Tibial nerve (tissue), 4 donors: ENCODE results near the gene VWF. TPM values are rescaled to one million over a fixed set of nuclear protein-coding genes. Genes with fewer than 3 reads are reported as not detected.

Source experiments
- DNase-seq, 2 donors: peaks; one replicate each; pipeline ENCODE4 v3.0.0-alpha.2; 2019; ENCODE audit warnings: low spot score in 2 of 2
- H3K27ac ChIP-seq, 4 donors: fragments of 200-600 bp; sonication (generic) in 3 of 4; one replicate each; pipeline ENCODE4 v1.5.1; 2017 to 2019; ENCODE audit warnings: mild to moderate bottlenecking in 1 of 4
- H3K27me3 ChIP-seq, 2 donors: fragments of 200-600 bp; sonication (generic) in 1 of 2; one replicate each; pipeline versions ENCODE4 v1.5.1 to v1.6.0; 2017 to 2019
- H3K36me3 ChIP-seq, 3 donors: fragments of 200-600 bp; sonication (generic); one replicate each; pipeline ENCODE4 v1.5.1; 2018 to 2019
- H3K4me1 ChIP-seq, 4 donors: fragments of 200-600 bp; sonication (generic) in 3 of 4; one replicate each; pipeline ENCODE4 v1.5.1; 2017 to 2019
- H3K4me3 ChIP-seq, 4 donors: fragments of 200-600 bp; sonication (generic) in 3 of 4; one replicate each; pipeline ENCODE4 v1.5.1; 2017 to 2019; ENCODE audit warnings: mild to moderate bottlenecking in 1 of 4, moderate library complexity in 1 of 4
- H3K9me3 ChIP-seq, 4 donors: fragments of 200-600 bp; sonication (generic) in 3 of 4; one replicate each; pipeline ENCODE4 v1.5.1; 2017 to 2019
- CTCF ChIP-seq, 5 experiments: fragments of 200-600 bp in 3 of 5; fragments of 450-650 bp in 2 of 5; sonication (generic) in 3 of 5; IDR thresholded peaks; one replicate each; pipeline ENCODE4 v1.5.1; 2016 to 2019; ENCODE audit warnings: antibody characterized with exemption in 5 of 5, mild to moderate bottlenecking in 3 of 5, moderate library complexity in 2 of 5
- EP300 ChIP-seq, 2 donors: sonication (generic); formaldehyde crosslinking; IDR thresholded peaks; one replicate each; pipeline ENCODE4 v1.6.1; 2017; ENCODE audit warnings: antibody characterized with exemption in 2 of 2, mild to moderate bottlenecking in 1 of 2
- POLR2A ChIP-seq, 2 donors: fragments of 450-650 bp; IDR thresholded peaks; one replicate each; pipeline ENCODE4 v1.6.1; 2017; ENCODE audit warnings: antibody characterized with exemption in 2 of 2, mild to moderate bottlenecking in 2 of 2, moderate library complexity in 2 of 2
- whole genome bisulfite sequencing, 2 donors: methylation state at CpG; one replicate each; pipeline ENCODE4 v1.1.5; 2018; 5-methylcytosine and 5-hydroxymethylcytosine counted together
- total RNA-seq, 4 donors: library from RNA; depleted of rRNA; stranded (reverse); fragments of >200 nt; gene quantifications; one replicate each; pipeline ENCODE4 v1.1.0, GENCODE V29; 2016

VWF gene
- total RNA-seq, 4 donors from 2014 or later: 82.7 to 311 (median 214) TPM

GRCh38 chr12:6040815-6041214 lies 83.7 kb downstream of the VWF start:
- DNase-seq: no peak
- H3K4me1 ChIP-seq: no peaks in the 10 kb centered on the region
- H3K27me3 ChIP-seq: no peaks in the 10 kb centered on the region
- 84 to 90% methylated on average over 5 of the region's 5 CpGs for WGBS, 2 donors
- H3K27ac ChIP-seq: no peak overlapping the region
- TF ChIP-seq CTCF (IDR thresholded peaks at IDR 0.05): no peak
- no peak for TF ChIP-seq EP300 (IDR thresholded peaks at IDR 0.05)
- TF ChIP-seq POLR2A (IDR thresholded peaks at IDR 0.05): no peak
- no peak overlapping the region for H3K4me3 ChIP-seq
- H3K9me3 ChIP-seq: no peaks in the 10 kb centered on the region
- H3K36me3 ChIP-seq: no peaks in the 10 kb centered on the region

GRCh38 chr12:6039894-6040601 lies 84.4 kb downstream of the VWF start:
- H3K27ac ChIP-seq: peak overlapping the region in 2 of 4 donors; percentile 9 to 16
- TF ChIP-seq CTCF (IDR thresholded peaks at IDR 0.05) (peak; percentile 79 to 93 (median 88)), POLR2A (IDR thresholded peaks at IDR 0.05) (no peak), EP300 (IDR thresholded peaks at IDR 0.05) (no peak)
- DNase-seq: peak in 1 of 2 donors; percentile 71
- H3K27me3 ChIP-seq: no peaks in the 10 kb centered on the region
- no peaks in the 10 kb centered on the region for H3K9me3 ChIP-seq
- H3K4me1 ChIP-seq: no peaks in the 10 kb centered on the region
- H3K36me3 ChIP-seq: no peaks in the 10 kb centered on the region
- 31 to 32% methylated on average over 12 of the region's 12 CpGs for WGBS, 2 donors
- no peak overlapping the region for H3K4me3 ChIP-seq

- H3K4me3 ChIP-seq: no peak overlapping the region
- H3K4me1 ChIP-seq: no peaks in the 10 kb centered on the region
- TF ChIP-seq POLR2A (IDR thresholded peaks at IDR 0.05): no peak
- TF ChIP-seq CTCF (IDR thresholded peaks at IDR 0.05): peak in 4 of 5 experiments; percentile 15 to 45 (median 38)
- no peak for TF ChIP-seq EP300 (IDR thresholded peaks at IDR 0.05)
- H3K9me3 ChIP-seq: no peaks in the 10 kb centered on the region
- no peak for DNase-seq
- no peak overlapping the region for H3K27ac ChIP-seq
- H3K27me3 ChIP-seq: no peaks in the 10 kb centered on the region
- H3K36me3 ChIP-seq: no peaks in the 10 kb centered on the region
- WGBS, 2 donors: 48 to 66% methylated on average over 6 to 8 of the region's 8 CpGs
These were observed 86.3 kb downstream of the VWF start for GRCh38 chr12:6038160-6038559.

GRCh38 chr12:6037459-6037858 lies 87.0 kb downstream of the VWF start:
- Histone ChIP-seq H3K4me1 (no peaks in the 10 kb centered on the region), H3K4me3 (no peak overlapping the region), H3K27me3 (no peaks in the 10 kb centered on the region), H3K9me3 (no peaks in the 10 kb centered on the region), H3K27ac (no peak overlapping the region), H3K36me3 (no peaks in the 10 kb centered on the region)
- WGBS, 2 donors: 82 to 91% methylated on average over 8 to 9 of the region's 9 CpGs
- no peak for DNase-seq
- TF ChIP-seq POLR2A (IDR thresholded peaks at IDR 0.05) (no peak), CTCF (IDR thresholded peaks at IDR 0.05) (no peak), EP300 (IDR thresholded peaks at IDR 0.05) (no peak)

GRCh38 chr12:6036509-6036908 lies 88.0 kb downstream of the VWF start:
- Histone ChIP-seq H3K9me3 (no peaks in the 10 kb centered on the region), H3K4me1 (no peaks in the 10 kb centered on the region), H3K36me3 (no peaks in the 10 kb centered on the region), H3K27ac (no peak overlapping the region), H3K4me3 (no peak overlapping the region), H3K27me3 (no peaks in the 10 kb centered on the region)
- TF ChIP-seq CTCF (IDR thresholded peaks at IDR 0.05): no peak
- TF ChIP-seq EP300 (IDR thresholded peaks at IDR 0.05): no peak
- TF ChIP-seq POLR2A (IDR thresholded peaks at IDR 0.05): no peak
- WGBS, 2 donors: 77 to 84% methylated on average over 3 of the region's 3 CpGs
- no peak for DNase-seq
